Adrenal gland (tissue), 12 donors: Measurements from ENCODE around the gene HOXD10. TPM values are rescaled to one million over a fixed set of nuclear protein-coding genes. Genes with fewer than 3 reads are reported as not detected.

Experiments
- DNase-seq, 7 donors: peaks; one replicate each; pipeline ENCODE4 v3.0.0-alpha.2; 2019 to 2020
- H3K27ac ChIP-seq, 5 donors: fragments of 200-600 bp; sonication (generic) in 4 of 5; 1 replicate in 3 of 5; 2 replicates in 2 of 5; pipeline versions ENCODE4 v1.5.1 to v1.8.0; 2016 to 2020; ENCODE audit warnings: mild to moderate bottlenecking in 1 of 5
- H3K27me3 ChIP-seq: fragments of 200-600 bp; 2 replicates; pipeline ENCODE4 v1.8.0; 2021
- H3K36me3 ChIP-seq, 2 donors: fragments of 200-600 bp; replicated peaks in 1 of 2; 1 replicate in 1 of 2; 2 replicates in 1 of 2; pipeline versions ENCODE4 v1.5.1 to v1.8.0; 2018 to 2022
- H3K4me1 ChIP-seq, 2 donors: fragments of 200-600 bp; replicated peaks in 1 of 2; 1 replicate in 1 of 2; 2 replicates in 1 of 2; pipeline versions ENCODE4 v1.5.1 to v1.8.0; 2018 to 2021
- H3K4me3 ChIP-seq, 4 donors: fragments of 200-600 bp; sonication (generic) in 3 of 4; one replicate each; pipeline ENCODE4 v1.5.1; 2016 to 2018
- H3K9me3 ChIP-seq, 3 donors: fragments of 200-600 bp; sonication (generic) in 1 of 3; replicated peaks in 1 of 3; 1 replicate in 2 of 3; 2 replicates in 1 of 3; pipeline versions ENCODE4 v1.5.1 to v1.8.0; 2016 to 2021
- CTCF ChIP-seq, 6 experiments: fragments of 450-650 bp in 4 of 6; fragments of 200-600 bp in 2 of 6; sonication (generic) in 1 of 6; IDR thresholded peaks; 1 replicate in 5 of 6; 2 replicates in 1 of 6; pipeline versions ENCODE4 v1.5.1 to v1.8.0; 2016 to 2021; ENCODE audit warnings: antibody characterized with exemption in 6 of 6, mild to moderate bottlenecking in 2 of 6, moderate library complexity in 1 of 6
- POLR2A ChIP-seq, 2 donors: fragments of 450-650 bp; IDR thresholded peaks; one replicate each; pipeline ENCODE4 v1.6.1; 2017; ENCODE audit warnings: antibody characterized with exemption in 2 of 2, mild to moderate bottlenecking in 2 of 2, moderate library complexity in 1 of 2
- WGBS, 4 donors: extraction: QIAGEN DNeasy Blood & Tissue Kit in 2 of 4; methylation state at CpG; one replicate each; pipeline versions ENCODE4 v1.1.5 to v1.1.7; 2013 to 2017; 5-methylcytosine and 5-hydroxymethylcytosine counted together
- intact Hi-C, 2 donors: fragments of 100-400 bp; cut with DNase I; formaldehyde crosslinking; loops; one replicate each; pipeline versions ENCODE4 v1.14.1 to v1.15.0; 2022 to 2023
- polyA plus RNA-seq, 3 donors: library from polyadenylated mRNA; stranded (reverse); fragments of 200-250 nt in 2 of 3; fragments of 350-450 nt in 1 of 3; fragmentation: Illumina TruSeq in 1 of 3; extraction: RNeasy Lipid Tissue Mini Kit (QIAGEN cat#74804) in 1 of 3; gene quantifications; one replicate each; pipeline ENCODE4 v1.2.3, GENCODE V29; 2013 to 2014
- total RNA-seq, 9 donors: library from RNA; depleted of rRNA in 4 of 9; stranded (reverse); fragments of >200 nt in 4 of 9; fragments of 120-200 nt in 1 of 9; fragmentation: NEBNext Ultra II Directional in 1 of 9; extraction: Animal tissue kit (Norgen Biotek cat#: 25700) in 1 of 9; gene quantifications; one replicate each; pipeline versions ENCODE4 v1.1.0 to v1.2.4, GENCODE V29; 2013 to 2023
- donor health status: healthy with polysubstance abuse.
- donor health status: Bipolar disorder and iron deficiency.
- donor health status: DM: yes; HTN: yes; CAD: no.
- donor health status: DM: no; HTN: no; CAD: no.
- donor health status: DM: no; HTN: no; CAD: no.
- donor health status: DM: yes; HTN: yes; CAD: no.

HOXD10 gene
- total and polyA plus RNA-seq, 12 donors = 0.11 to 0.33 (median 0.18) TPM; not detected in 8

- Histone ChIP-seq H3K4me1 (peaks cover 0 to 7% of the 10 kb centered on the region in 2 donors), H3K4me3 (no peak overlapping the region), H3K36me3 (no peaks in the 10 kb centered on the region), H3K9me3 (no peaks in the 10 kb centered on the region), H3K27me3 (no peaks in the 10 kb centered on the region), H3K27ac (no peak overlapping the region)
- 75 to 86% (median 81%) methylated on average over 31 to 32 of the region's 32 CpGs for WGBS, 4 donors
- intact Hi-C loops = loop anchor here in 1 of 2 donors (5.0 kb wide), 1 partner anchor 410 kb away; no protein-coding TSS in a partner anchor
- TF ChIP-seq POLR2A (IDR thresholded peaks at IDR 0.05) = no peak
- no peak for TF ChIP-seq CTCF (IDR thresholded peaks at IDR 0.05)
- peak in 1 of 7 donors; percentile 35 for DNase-seq
These were observed 30.7 kb downstream of the HOXD10 start for GRCh38 chr2:176147210-176147799.

- Histone ChIP-seq H3K27ac (no peak overlapping the region), H3K4me3 (no peak overlapping the region)
- peak in 3 of 7 donors; percentile 9 to 50 (median 13) for DNase-seq
These were observed 31.4 kb downstream of the HOXD10 start for GRCh38 chr2:176147800-176148496.

GRCh38 chr2:176148751-176149421 lies 32.3 kb downstream of the HOXD10 start:
- intact Hi-C loops = loop anchor here in 1 of 2 donors (5.0 kb wide), 1 partner anchor 408 kb away; no protein-coding TSS in a partner anchor

More at GRCh38 chr2:176147800-176148496, 31.4 kb downstream of the HOXD10 start:
- TF ChIP-seq POLR2A (IDR thresholded peaks at IDR 0.05) (no peak), CTCF (IDR thresholded peaks at IDR 0.05) (no peak)
- H3K27me3 ChIP-seq = no peaks in the 10 kb centered on the region
- H3K9me3 ChIP-seq = no peaks in the 10 kb centered on the region
- peaks cover 0 to 7% of the 10 kb centered on the region in 2 donors for H3K4me1 ChIP-seq
- intact Hi-C loops = loop anchor here in 1 of 2 donors (5.0 kb wide), 1 partner anchor 409 kb away; no protein-coding TSS in a partner anchor
- WGBS, 4 donors = 68 to 74% (median 69%) methylated on average over 23 to 31 of the region's 31 CpGs
- peaks cover 0 to 4% of the 10 kb centered on the region in 2 donors for H3K36me3 ChIP-seq

More at GRCh38 chr2:176148751-176149421, 32.3 kb downstream of the HOXD10 start:
- DNase-seq = peak in 1 of 7 donors; percentile 41
- Histone ChIP-seq H3K36me3 (peaks cover 0 to 13% of the 10 kb centered on the region in 2 donors), H3K9me3 (no peaks in the 10 kb centered on the region), H3K27me3 (no peaks in the 10 kb centered on the region), H3K27ac (no peak overlapping the region), H3K4me3 (no peak overlapping the region), H3K4me1 (peaks cover 0 to 7% of the 10 kb centered on the region in 2 donors)
- TF ChIP-seq POLR2A (IDR thresholded peaks at IDR 0.05) = no peak
- TF ChIP-seq CTCF (IDR thresholded peaks at IDR 0.05) = no peak
- 78 to 91% (median 84%) methylated on average over 11 of the region's 11 CpGs for WGBS, 4 donors
